ENCODE data around the gene EIF4ENIF1.

The EIF4ENIF1 gene

GRCh38 chr22:31491218-31491962, 1.7 kb upstream of the EIF4ENIF1 start:
- peak overlapping the region; percentile 89 for H3K9ac ChIP-seq (ENCODE audit: low read length)
- H3F3A ChIP-seq (ENCODE audit: insufficient read depth): peaks cover 57% of the 10 kb centered on the region
- H3K79me2 ChIP-seq (ENCODE audit: insufficient read depth, low read length): peaks cover 22% of the 10 kb centered on the region
- TF ChIP-seq CTCF (IDR thresholded peaks at IDR 0.05; ENCODE audit: insufficient read depth, low read length, poor library complexity, severe bottlenecking) (no peak), EZH2phosphoT487 (conservative IDR thresholded peaks at IDR 0.05; ENCODE audit: low read length) (no peak)
- peak overlapping the region; percentile 92 for H3K27ac ChIP-seq (ENCODE audit: low read depth, low read length)
- no peaks in the 10 kb centered on the region; the same call in 1 of the 2 replicates for H3K36me3 ChIP-seq (ENCODE audit: low read length)
- no peaks in the 10 kb centered on the region for H4K20me1 ChIP-seq (ENCODE audit: low read depth, low read length)
- no peaks in the 10 kb centered on the region for H3K9me2 ChIP-seq (replicated peaks; ENCODE audit: insufficient read depth, low read length)
- H3K4me2 ChIP-seq (ENCODE audit: low read depth, low read length, poor library complexity, severe bottlenecking): peak overlapping the region; percentile 78
- peak overlapping the region; percentile 62 for H3K4me3 ChIP-seq (ENCODE audit: insufficient read depth, low read length, poor library complexity, severe bottlenecking)
- H2AFZ ChIP-seq (ENCODE audit: low read depth, low read length, severe bottlenecking): no peak overlapping the region
- no peaks in the 10 kb centered on the region for H3K9me3 ChIP-seq (ENCODE audit: insufficient read depth, low read length)
- H3K27me3 ChIP-seq (ENCODE audit: low read length): no peaks in the 10 kb centered on the region

DNA sequence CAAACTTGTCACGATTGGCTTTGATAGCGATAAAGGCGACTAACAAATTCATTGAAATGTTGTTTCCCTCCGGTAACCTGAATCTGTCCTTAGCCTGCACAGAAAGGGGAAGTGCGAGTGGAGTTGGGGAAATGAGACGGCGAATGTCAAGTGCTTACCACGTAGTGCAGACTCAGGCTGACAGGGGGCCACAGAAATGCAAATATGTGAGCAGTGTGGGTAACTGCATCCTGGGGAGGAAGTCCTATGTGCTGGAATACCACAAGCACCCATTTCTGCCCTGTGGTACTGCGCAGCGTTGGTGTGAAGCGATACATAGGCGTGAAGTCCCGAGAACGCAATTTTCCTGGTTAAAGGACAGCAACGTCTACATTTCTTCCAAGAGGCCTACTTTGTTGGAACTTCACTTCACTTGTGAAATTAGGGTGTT, 869 bp upstream of the EIF4ENIF1 start:
- peak overlapping the region; percentile 92 for H3K27ac ChIP-seq (ENCODE audit: low read depth, low read length)
- H3K27me3 ChIP-seq (ENCODE audit: low read length): no peaks in the 10 kb centered on the region
- TF ChIP-seq EZH2phosphoT487 (conservative IDR thresholded peaks at IDR 0.05; ENCODE audit: low read length): no peak
- peaks cover 51% of the 10 kb centered on the region for H3F3A ChIP-seq (ENCODE audit: insufficient read depth)
- H3K9me3 ChIP-seq (ENCODE audit: insufficient read depth, low read length): no peaks in the 10 kb centered on the region
- no peaks in the 10 kb centered on the region for H3K9me2 ChIP-seq (replicated peaks; ENCODE audit: insufficient read depth, low read length)
- peaks cover 22% of the 10 kb centered on the region for H3K79me2 ChIP-seq (ENCODE audit: insufficient read depth, low read length)
- H3K4me2 ChIP-seq (ENCODE audit: low read depth, low read length, poor library complexity, severe bottlenecking): peak overlapping the region; percentile 78
- no peak overlapping the region for H2AFZ ChIP-seq (ENCODE audit: low read depth, low read length, severe bottlenecking)
- peak overlapping the region; percentile 62 for H3K4me3 ChIP-seq (ENCODE audit: insufficient read depth, low read length, poor library complexity, severe bottlenecking)
- peak overlapping the region; percentile 89 for H3K9ac ChIP-seq (ENCODE audit: low read length)
- no peaks in the 10 kb centered on the region for H4K20me1 ChIP-seq (ENCODE audit: low read depth, low read length)
- no peaks in the 10 kb centered on the region; the same call in 1 of the 2 replicates for H3K36me3 ChIP-seq (ENCODE audit: low read length)

GRCh38 chr22:31488988-31489617, 539 bp downstream of the EIF4ENIF1 start:
- H3F3A ChIP-seq (ENCODE audit: insufficient read depth): peaks cover 36% of the 10 kb centered on the region
- H3K4me2 ChIP-seq (ENCODE audit: low read depth, low read length, poor library complexity, severe bottlenecking): peak overlapping the region; percentile 78
- H3K4me3 ChIP-seq (ENCODE audit: insufficient read depth, low read length, poor library complexity, severe bottlenecking): peak overlapping the region; percentile 62
- H3K9me2 ChIP-seq (replicated peaks; ENCODE audit: insufficient read depth, low read length): no peaks in the 10 kb centered on the region
- TF ChIP-seq CTCF (IDR thresholded peaks at IDR 0.05; ENCODE audit: insufficient read depth, low read length, poor library complexity, severe bottlenecking) (no peak), EZH2phosphoT487 (conservative IDR thresholded peaks at IDR 0.05; ENCODE audit: low read length) (no peak)
- no peaks in the 10 kb centered on the region for H3K27me3 ChIP-seq (ENCODE audit: low read length)
- H2AFZ ChIP-seq (ENCODE audit: low read depth, low read length, severe bottlenecking): no peak overlapping the region
- H3K79me2 ChIP-seq (ENCODE audit: insufficient read depth, low read length): peaks cover 34% of the 10 kb centered on the region
- H4K20me1 ChIP-seq (ENCODE audit: low read depth, low read length): no peaks in the 10 kb centered on the region
- H3K9me3 ChIP-seq (ENCODE audit: insufficient read depth, low read length): no peaks in the 10 kb centered on the region
- H3K36me3 ChIP-seq (ENCODE audit: low read length): peaks cover 6% of the 10 kb centered on the region
- H3K9ac ChIP-seq (ENCODE audit: low read length): peak overlapping the region; percentile 89
- H3K27ac ChIP-seq (ENCODE audit: low read depth, low read length): peak overlapping the region; percentile 92

All from SU-DHL-6 (cell line).